HG03558 (cell line): ENCODE results near the gene MYOF.

Experiments
- ATAC-seq: cut with Tn5 transposase; IDR thresholded peaks from one replicate; pipeline ENCODE4 v1.9.1; 2021; ENCODE audit warnings: moderate number of reproducible peaks; ENCODE audit not compliant: unreplicated experiment; ENCODE audit errors: extremely low read depth

The MYOF gene

DNA sequence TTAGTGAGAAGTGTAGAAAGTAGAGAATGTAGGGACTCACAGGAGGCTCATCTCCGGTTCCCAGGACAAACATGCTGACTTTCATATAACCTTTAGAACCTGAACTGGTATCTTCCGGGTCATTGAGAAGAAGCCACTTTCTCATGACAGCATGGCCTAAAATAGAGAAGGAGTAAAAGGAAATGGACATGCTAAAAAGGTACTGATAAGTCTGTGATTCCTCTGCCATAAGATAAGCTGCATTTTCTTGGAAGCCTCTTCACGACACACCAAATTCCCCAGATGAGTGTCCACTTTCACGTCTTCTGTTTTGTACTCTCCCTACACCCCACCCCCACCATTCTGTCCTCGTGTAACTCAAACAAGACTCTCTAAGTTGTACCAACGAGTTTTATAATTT lies 79.9 kb downstream of the MYOF start:
- ATAC-seq: no peak

- ATAC-seq: no peak
These were observed 83.6 kb downstream of the MYOF start for GRCh38 chr10:93398528-93398927.

DNA sequence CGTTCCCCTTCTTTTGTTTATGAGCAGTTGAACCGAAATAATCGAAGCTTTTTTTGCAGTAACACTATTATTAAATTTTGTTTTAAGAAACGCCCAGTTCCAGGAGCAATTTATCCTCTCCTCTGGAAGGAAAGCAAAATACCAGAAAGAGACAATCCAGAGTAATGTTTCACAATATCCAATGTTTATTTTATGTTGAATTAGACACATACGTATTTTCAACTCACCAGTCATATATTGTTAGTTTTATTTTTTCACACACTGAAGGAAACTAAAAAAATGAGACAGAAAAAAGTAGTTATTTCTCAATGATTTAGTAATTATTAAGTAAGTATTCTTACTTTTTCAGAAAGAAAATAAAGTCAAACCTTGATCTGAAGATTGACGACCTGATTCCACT lies 85.1 kb downstream of the MYOF start:
- ATAC-seq: no peak

DNA sequence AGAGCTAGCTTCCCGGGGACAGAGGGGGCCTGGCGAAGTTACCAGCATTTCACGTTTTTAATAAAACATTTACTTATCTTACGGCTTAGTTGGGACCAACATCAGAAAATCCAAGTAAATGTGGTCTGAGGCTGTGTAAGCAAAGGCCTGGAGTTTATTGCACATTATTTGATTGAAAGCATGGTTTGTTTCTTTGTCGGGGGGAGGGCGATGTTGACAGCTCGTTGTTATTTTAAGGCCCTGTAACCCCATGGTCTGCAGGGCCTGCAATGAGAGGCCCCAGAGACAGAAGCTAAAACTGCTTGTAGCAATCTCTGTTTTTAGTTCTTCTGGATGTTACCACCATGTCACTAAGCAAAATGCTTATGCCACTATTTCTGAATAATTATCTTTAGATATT lies 88.9 kb downstream of the MYOF start:
- no peak for ATAC-seq

DNA sequence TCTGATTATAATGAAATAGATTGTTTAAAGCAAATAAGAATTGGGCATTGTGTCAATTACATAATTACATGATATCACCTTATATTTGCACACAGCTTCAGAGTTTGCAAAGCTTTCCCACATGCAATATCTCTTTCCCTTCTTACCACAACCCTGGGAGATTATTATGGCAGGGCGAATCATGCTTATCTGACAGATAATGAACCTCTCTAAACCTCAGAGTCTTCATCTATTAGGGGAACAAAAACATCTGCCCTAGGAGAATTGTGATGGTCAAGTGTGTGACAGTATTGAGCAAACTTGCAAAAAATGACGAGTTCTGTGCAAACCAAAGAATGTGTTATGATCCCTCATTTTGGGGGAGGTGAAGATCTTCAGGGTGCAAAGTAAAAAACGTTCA lies 90.0 kb downstream of the MYOF start:
- no peak for ATAC-seq

DNA sequence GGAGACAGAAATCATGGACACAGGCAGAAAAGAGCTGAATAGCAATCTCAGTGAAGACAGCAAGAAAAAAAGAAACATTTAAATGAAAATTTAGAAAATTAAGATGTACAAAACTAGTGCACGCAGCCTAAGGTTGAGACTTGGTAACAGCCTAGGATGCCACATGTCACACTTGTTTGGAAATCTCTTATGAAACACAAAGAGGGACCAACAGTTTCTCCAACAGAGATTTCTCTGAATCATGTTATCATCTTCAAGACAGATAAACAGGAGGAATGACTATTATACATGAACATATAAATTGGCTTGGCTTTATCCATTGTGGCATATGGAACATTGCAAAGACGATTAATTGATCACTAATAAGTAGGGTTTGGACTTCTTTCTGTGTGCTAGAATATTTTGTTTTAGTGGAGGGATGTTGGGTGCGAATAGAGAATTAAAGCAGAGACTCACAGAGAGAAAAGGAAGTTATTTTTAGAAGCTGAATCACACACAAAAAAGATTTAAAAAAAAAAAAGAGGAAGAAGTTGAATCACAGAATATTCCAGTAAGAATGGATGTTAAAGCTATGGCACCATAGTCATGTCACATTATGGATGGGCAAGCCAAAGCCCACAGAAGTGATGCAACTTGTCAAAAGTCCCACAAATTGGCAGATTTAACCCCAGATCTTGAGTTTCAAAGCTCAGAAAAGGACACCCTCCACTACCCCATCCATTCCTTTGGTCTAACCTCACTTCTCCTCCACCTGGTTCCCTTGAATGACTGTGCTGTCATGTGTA lies 91.6 kb downstream of the MYOF start:
- ATAC-seq: no peak

DNA sequence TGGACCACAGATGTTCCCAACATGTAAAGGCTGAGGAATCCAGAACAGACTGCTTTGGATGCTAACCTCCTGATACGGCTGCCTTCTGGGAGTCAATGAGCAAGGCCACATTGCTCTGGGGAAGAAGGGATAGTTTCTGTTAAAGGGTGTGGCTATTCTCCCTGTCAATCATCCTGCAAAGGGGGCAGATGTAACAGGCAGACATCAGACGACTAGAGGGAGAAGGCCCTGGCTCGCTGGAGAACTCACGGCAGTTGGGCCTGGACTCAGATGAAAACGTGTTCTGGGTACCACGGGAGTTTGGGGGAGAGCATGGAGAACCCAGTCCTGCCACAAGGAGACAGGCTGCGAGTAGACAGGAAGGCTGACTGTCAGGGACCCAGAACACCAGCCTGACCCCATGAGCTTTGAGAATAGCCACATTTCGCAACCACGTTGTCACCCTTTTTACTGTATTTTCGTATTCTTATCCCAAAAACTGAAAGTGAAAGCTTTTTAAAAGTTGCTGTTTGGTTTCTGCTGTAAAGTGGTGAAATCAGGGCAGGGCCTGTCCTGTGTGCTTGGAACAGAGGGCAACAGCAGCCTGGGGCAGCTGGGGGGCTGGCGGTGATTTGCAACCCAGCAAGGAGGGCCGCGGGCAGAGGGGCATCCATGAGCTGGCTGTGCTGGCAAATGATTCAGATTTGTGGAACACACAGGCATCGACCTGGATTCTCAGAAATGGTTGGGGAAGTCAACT lies 95.3 kb downstream of the MYOF start:
- ATAC-seq: no peak

DNA sequence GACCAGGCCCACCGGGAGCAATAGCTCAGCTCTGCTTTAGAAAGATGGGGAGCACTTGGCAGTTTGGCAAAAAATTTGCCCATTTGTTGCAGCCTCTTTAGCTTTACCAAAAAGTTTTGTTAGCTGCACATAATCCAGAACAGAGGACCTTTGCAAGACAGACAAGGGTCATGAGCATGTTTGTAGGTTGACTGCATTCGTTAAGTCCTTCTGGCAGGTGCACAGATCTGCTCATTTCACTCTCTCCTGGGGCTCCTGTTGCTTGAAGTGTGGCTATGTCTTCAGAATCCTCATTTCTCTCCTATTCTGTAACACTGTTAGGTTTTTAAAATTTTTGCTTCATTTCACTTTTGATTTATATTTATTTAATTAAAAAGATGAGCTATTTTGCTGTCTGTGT lies 96.8 kb downstream of the MYOF start:
- ATAC-seq: no peak

DNA sequence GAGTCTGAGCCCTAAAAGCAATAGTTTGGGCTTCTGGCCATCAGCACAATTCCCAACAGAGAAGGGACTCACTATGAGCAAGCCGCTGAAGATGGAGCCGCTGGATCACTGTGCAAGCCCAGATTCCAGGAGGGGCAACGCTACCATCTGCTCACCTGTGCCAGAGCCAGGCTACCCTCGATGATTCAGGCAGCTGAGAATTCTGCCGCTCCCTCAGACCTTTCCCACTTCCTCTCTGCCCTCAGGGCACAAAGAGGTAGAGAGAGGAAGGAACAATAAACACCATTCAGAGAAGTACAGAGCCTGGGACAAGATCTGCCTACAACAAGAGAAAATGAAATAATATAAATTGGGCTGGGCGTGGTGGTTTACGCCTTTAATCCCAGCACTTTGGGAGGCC lies 98.1 kb downstream of the MYOF start:
- ATAC-seq: no peak

- no peak for ATAC-seq
These were observed 98.6 kb downstream of the MYOF start for GRCh38 chr10:93383562-93383981.

DNA sequence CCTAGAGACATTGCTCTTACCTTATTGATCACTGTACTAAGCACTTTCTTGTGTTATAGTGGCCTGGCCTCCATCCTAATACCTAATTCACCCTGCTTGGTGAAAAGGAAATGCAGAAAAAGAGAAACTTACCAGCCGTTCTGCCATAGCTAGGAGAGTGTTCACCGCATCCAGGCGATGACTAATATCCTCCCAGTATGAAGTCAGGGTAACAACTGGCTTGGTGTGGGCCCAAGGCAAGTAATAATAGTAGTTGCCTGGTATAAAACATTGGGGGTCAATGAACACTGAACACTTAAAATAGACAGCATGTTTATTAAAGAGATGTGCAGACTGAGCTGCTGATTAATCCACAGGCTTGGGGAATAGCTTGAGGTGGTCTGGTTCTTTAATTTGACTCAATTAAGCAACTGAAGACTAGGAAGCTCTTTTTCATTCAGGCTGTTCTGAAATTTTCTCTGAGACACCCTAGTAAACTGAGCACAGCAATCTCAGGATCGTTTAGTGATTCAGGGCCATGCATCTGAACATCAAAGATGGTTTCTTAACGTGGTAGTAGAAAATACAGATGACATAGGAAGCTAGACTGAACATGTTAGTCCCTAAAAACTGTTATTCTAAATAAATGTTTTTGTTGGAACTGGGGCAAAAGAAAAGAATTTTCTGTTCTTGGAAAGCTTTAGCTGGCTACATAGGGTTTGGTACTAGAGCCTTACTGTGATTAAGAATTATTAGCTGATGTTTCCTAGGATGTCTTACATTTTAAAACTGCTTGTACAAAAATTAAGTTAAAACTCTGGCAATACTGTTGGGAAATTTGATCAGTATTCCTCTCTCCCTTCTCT lies 102.2 kb downstream of the MYOF start:
- no peak for ATAC-seq

DNA sequence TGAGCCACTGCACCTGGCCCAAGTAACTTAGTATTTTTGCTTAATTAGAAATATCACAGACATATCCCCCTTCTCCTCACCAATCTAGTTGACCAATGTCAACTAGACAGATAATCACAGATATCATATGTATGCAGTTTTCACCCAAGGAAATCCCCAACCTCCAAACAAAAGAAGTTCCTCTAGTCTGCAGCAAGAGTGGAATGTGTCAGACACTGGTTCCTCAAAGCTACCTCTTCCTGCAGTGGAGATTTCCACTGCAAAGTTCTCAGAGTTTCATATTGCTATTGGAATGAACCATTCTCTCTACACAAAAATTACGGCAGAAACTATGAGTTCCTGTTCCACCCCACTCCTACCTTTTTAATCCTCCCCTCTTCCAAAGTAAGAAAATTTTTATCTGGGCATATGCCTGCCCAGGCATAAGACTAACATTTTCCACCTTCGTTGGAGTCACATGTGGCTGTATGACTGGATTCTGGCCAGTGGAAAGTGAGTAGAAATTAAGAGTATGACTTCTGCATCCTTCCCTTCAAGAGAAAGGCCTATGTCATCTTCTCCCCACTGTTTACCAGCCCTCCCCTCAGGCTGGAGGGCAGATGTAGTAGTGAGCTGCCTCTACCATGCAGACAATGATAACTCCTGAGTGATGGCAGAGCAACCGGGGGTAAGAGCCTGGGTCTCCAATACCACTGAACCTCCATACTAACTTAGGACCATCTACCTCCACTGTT lies 103.0 kb downstream of the MYOF start:
- ATAC-seq: no peak

- ATAC-seq: no peak
These were observed 104.1 kb downstream of the MYOF start for GRCh38 chr10:93378039-93378438.

GRCh38 chr10:93376372-93377293 lies 105.5 kb downstream of the MYOF start:
- ATAC-seq: no peak

- ATAC-seq: no peak
These were observed 111.2 kb downstream of the MYOF start for GRCh38 chr10:93370961-93371360.

- ATAC-seq: no peak
These were observed 112.5 kb downstream of the MYOF start for GRCh38 chr10:93369588-93370164.

DNA sequence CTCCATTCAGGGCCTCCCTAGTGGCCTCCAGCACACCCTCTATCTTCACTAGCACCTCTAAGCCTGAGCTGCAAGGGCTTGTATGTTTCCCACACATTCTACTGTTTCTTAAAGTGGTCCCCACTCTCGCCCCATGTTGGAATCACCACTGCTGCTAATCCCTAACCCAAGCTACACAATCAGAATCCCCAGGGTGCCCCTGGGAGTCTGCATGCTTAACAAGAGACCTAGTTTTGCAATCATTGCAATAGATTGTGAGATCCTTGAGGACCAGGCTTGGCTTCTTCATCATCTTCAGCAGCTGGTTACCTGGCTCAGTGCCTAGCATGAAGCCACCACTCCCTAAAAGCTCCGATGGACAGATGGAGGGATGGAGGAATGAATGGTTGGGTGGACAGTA lies 113.9 kb downstream of the MYOF start:
- ATAC-seq: no peak

- ATAC-seq: no peak
These were observed 114.5 kb downstream of the MYOF start for GRCh38 chr10:93367664-93368063.

GRCh38 chr10:93364966-93365365 lies 117.2 kb downstream of the MYOF start:
- ATAC-seq: no peak
